HG02938 (cell line): Measurements from ENCODE around the gene PATE3.

Experiments used
- ATAC-seq: cut with Tn5 transposase; IDR thresholded peaks from one replicate; pipeline ENCODE4 v1.9.1; 2021; ENCODE audit warnings: mild to moderate bottlenecking, moderate library complexity; ENCODE audit not compliant: unreplicated experiment

The PATE3 gene

DNA sequence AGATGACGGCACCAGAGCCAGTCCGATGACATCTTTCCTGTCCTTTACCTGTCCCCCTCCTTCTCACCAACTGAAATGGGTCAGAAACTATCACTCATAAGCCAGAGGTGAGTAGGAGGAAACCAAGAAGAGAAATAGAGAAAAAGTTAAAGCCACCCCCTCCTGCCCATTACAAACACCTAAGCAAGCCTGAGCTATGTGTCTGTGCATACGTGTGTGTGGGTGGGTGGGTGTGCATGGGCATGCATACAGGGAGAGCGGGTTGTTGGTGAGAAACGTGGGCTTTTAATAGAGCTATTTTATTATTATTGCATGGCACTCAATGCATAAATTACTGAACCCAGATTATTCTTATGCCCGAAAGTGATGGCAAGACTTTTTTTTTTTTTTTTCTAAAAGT lies 47.8 kb downstream of the PATE3 start:
- no peak for ATAC-seq
